A673 (cell line): ENCODE results near the gene HS3ST5.

Source experiments
- CTCF ChIP-seq: fragments of 300-800, 200-600 bp; sonication (generic); conservative IDR thresholded peaks from 2 replicates; pipeline ENCODE4 v1.5.1; 2017; ENCODE audit warnings: low read depth, mild to moderate bottlenecking, antibody characterized with exemption, low read length, moderate library complexity, mixed read lengths
- EZH2 ChIP-seq: fragments of 200-600 bp; sonication (generic); IDR thresholded peaks from 2 replicates; pipeline ENCODE4 v1.6.1; 2017; ENCODE audit warnings: borderline replicate concordance, low read depth, mild to moderate bottlenecking, mixed read lengths, antibody characterized with exemption, low read length; ENCODE audit not compliant: poor library complexity, severe bottlenecking

DNA sequence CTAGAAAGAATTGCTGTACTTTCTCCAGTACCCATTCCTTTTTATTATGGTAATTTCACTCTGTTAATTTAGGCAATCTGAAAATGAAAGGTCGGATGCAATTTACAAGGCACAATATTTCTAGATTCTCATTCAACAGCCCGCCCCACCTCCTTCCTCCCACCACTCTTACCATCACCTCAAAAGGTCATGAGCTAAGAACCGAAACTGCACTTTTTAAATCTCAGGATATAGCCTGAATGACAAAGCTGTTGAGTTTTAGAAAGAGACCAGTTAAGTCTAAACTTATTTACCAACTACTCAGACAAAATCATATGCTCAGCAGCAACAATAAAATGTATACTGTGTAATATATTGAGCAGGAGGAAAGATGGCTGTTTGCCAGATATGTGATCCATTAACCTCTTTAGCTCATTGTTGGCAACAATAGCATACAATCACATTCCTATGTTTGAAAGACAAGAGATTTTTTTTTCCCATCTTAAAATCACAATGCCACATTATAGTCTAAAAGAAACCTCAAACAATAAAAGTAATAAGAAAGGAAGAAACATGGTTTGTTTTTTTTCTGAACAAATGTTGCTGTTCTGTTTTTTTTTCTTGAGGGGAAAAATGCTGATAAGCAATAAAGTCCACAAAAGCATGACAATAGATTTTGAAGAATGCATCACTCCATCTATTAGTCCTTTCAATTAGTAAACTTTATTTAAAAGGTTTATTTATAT is 1.6 kb upstream of the HS3ST5 start:
- TF ChIP-seq CTCF (no peak), EZH2 (no peak)
